AG09319 (cell line): ENCODE measurements around the gene GEMIN7.

Source experiments
- DNase-seq: peaks from one replicate; pipeline ENCODE4 v3.0.0-alpha.2; 2010; ENCODE audit warnings: low read depth; ENCODE audit errors: extremely low read depth
- CTCF ChIP-seq: IDR thresholded peaks from 2 replicates; pipeline ENCODE4 v1.5.1; 2011; ENCODE audit warnings: low read depth, mild to moderate bottlenecking, inconsistent platforms, low read length, moderate library complexity

GEMIN7 gene

GRCh38 chr19:45063851-45064801 is 14.9 kb upstream of the GEMIN7 start:
- DNase-seq: no peak
- no peak for TF ChIP-seq CTCF

GRCh38 chr19:45066921-45067661 is 12.0 kb upstream of the GEMIN7 start:
- TF ChIP-seq CTCF: no peak
- DNase-seq: no peak

- DNase-seq: no peak
- TF ChIP-seq CTCF: no peak
Observed at GRCh38 chr19:45068041-45068440, 11.0 kb upstream of the GEMIN7 start.

GRCh38 chr19:45069056-45069455 is 10.0 kb upstream of the GEMIN7 start:
- no peak for DNase-seq
- TF ChIP-seq CTCF: no peak

GRCh38 chr19:45070214-45070613 is 8.8 kb upstream of the GEMIN7 start:
- no peak for TF ChIP-seq CTCF
- DNase-seq: no peak

- TF ChIP-seq CTCF: no peak
- no peak for DNase-seq
Observed at GRCh38 chr19:45070861-45071544, 8.1 kb upstream of the GEMIN7 start.

- no peak for TF ChIP-seq CTCF
- no peak for DNase-seq
Observed at GRCh38 chr19:45071545-45071938, 7.5 kb upstream of the GEMIN7 start.
